A673 (cell line): ENCODE data around the gene SLF2.

Experiments
- EZH2 ChIP-seq: fragments of 200-600 bp; sonication (generic); IDR thresholded peaks from 2 replicates; pipeline ENCODE4 v1.6.1; 2017; ENCODE audit warnings: borderline replicate concordance, low read depth, mild to moderate bottlenecking, mixed read lengths, antibody characterized with exemption, low read length; ENCODE audit not compliant: poor library complexity, severe bottlenecking
- TF ChIP-seq, protein P1 (sequence below): fragments of 300-800, 200-600 bp; sonication (generic); conservative IDR thresholded peaks from 2 replicates; pipeline ENCODE4 v1.5.1; 2017; ENCODE audit warnings: low read depth, mild to moderate bottlenecking, antibody characterized with exemption, low read length, moderate library complexity, mixed read lengths

DNA sequence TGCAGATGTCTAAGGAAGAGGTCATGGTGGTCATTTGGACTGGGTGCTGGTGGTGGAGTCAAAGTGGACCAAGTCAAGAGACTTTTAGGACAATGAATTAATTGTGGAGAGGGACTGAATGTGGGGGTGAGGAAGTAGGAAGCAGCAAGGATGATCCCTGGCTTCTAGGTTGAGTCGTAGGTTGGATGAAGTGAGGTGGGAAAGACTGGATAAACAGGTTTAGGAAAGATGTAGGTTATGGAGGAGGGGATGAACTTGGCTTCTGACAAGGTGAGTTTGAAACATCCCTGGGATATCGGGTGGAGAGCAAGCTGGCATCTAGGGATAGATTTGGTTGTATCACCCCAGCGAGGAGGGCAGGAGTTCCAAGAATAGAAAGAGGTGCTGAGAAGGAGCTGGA lies 64.1 kb downstream of the SLF2 start:
- TF ChIP-seq EZH2 = no peak
- TF ChIP-seq, protein P1, sequence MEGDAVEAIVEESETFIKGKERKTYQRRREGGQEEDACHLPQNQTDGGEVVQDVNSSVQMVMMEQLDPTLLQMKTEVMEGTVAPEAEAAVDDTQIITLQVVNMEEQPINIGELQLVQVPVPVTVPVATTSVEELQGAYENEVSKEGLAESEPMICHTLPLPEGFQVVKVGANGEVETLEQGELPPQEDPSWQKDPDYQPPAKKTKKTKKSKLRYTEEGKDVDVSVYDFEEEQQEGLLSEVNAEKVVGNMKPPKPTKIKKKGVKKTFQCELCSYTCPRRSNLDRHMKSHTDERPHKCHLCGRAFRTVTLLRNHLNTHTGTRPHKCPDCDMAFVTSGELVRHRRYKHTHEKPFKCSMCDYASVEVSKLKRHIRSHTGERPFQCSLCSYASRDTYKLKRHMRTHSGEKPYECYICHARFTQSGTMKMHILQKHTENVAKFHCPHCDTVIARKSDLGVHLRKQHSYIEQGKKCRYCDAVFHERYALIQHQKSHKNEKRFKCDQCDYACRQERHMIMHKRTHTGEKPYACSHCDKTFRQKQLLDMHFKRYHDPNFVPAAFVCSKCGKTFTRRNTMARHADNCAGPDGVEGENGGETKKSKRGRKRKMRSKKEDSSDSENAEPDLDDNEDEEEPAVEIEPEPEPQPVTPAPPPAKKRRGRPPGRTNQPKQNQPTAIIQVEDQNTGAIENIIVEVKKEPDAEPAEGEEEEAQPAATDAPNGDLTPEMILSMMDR = no peak
